ENCODE results near the gene ANKH.

ANKH gene

GRCh38 chr5:14778792-14779070 is 92.8 kb downstream of the ANKH start:
- Histone ChIP-seq H3K27me3 (ENCODE audit: insufficient read depth, low read length) (no peaks in the 10 kb centered on the region), H3K4me1 (ENCODE audit: control insufficient read depth in 1 of 2, insufficient read depth in 2 of 2, low read length in 2 of 2) (peaks cover 0 to 13% of the 10 kb centered on the region in 2 experiments), H3K36me3 (ENCODE audit: control insufficient read depth in 1 of 2, insufficient read depth in 2 of 2, low read length in 2 of 2) (peaks cover 0 to 2% of the 10 kb centered on the region in 2 experiments), H3K9me3 (ENCODE audit: insufficient read depth, low read depth, low read length) (peaks cover under 1% of the 10 kb centered on the region), H3K79me2 (ENCODE audit: control insufficient read depth, insufficient read depth, low read length, poor library complexity) (no peaks in the 10 kb centered on the region), H2BK120ac (ENCODE audit: insufficient read depth, low read length, poor library complexity) (no peak overlapping the region), H3K4me2 (ENCODE audit: low read length) (no peak overlapping the region), H4K12ac (ENCODE audit: low read depth, low read length) (no peak overlapping the region), H3K23ac (ENCODE audit: low read length) (no peak overlapping the region), H3K4me3 (ENCODE audit: low read depth, low read length) (no peak overlapping the region), H4K91ac (ENCODE audit: low read depth, low read length) (no peak overlapping the region), H3K14ac (ENCODE audit: low read length) (no peak overlapping the region), H2BK12ac (ENCODE audit: low read length) (no peak overlapping the region), H3K27ac (ENCODE audit: low read depth, low read length) (no peak overlapping the region), H4K8ac (ENCODE audit: low read depth, low read length) (no peak overlapping the region), H3K18ac (ENCODE audit: low read length) (no peak overlapping the region), H2AFZ (ENCODE audit: insufficient read depth, low read length, poor library complexity) (no peak overlapping the region), H3K79me1 (ENCODE audit: low read length) (no peaks in the 10 kb centered on the region), H3K4ac (ENCODE audit: low read depth, low read length) (no peak overlapping the region), H3K9ac (ENCODE audit: low read length) (no peak overlapping the region), H2BK5ac (ENCODE audit: low read depth, low read length, poor library complexity) (no peak overlapping the region), H2AK5ac (ENCODE audit: low read length) (no peak overlapping the region)
- WGBS (ENCODE audit: extremely low coverage, insufficient coverage, insufficient read length) = no CpG with 5 or more reads among the region's 4 CpGs
- DNase-seq = no peak

- DNase-seq = no peak
Observed at GRCh38 chr5:14777932-14778791, 93.4 kb downstream of the ANKH start.

GRCh38 chr5:14777187-14777586 is 94.4 kb downstream of the ANKH start:
- Histone ChIP-seq H4K91ac (ENCODE audit: low read depth, low read length) (no peak overlapping the region), H3K27me3 (ENCODE audit: insufficient read depth, low read length) (no peaks in the 10 kb centered on the region), H2AK5ac (ENCODE audit: low read length) (no peak overlapping the region), H3K27ac (ENCODE audit: low read depth, low read length) (no peak overlapping the region), H2BK120ac (ENCODE audit: insufficient read depth, low read length, poor library complexity) (no peak overlapping the region), H3K4me2 (ENCODE audit: low read length) (no peak overlapping the region), H3K36me3 (ENCODE audit: control insufficient read depth in 1 of 2, insufficient read depth in 2 of 2, low read length in 2 of 2) (peaks cover 0 to 2% of the 10 kb centered on the region in 2 experiments), H4K12ac (ENCODE audit: low read depth, low read length) (no peak overlapping the region), H3K4me1 (ENCODE audit: control insufficient read depth in 1 of 2, insufficient read depth in 2 of 2, low read length in 2 of 2) (peaks cover 0 to 13% of the 10 kb centered on the region in 2 experiments), H3K9ac (ENCODE audit: low read length) (no peak overlapping the region), H3K79me2 (ENCODE audit: control insufficient read depth, insufficient read depth, low read length, poor library complexity) (no peaks in the 10 kb centered on the region), H3K4ac (ENCODE audit: low read depth, low read length) (no peak overlapping the region), H2AFZ (ENCODE audit: insufficient read depth, low read length, poor library complexity) (no peak overlapping the region), H3K79me1 (ENCODE audit: low read length) (no peaks in the 10 kb centered on the region), H2BK5ac (ENCODE audit: low read depth, low read length, poor library complexity) (no peak overlapping the region), H3K14ac (ENCODE audit: low read length) (no peak overlapping the region), H3K18ac (ENCODE audit: low read length) (no peak overlapping the region), H3K4me3 (ENCODE audit: low read depth, low read length) (no peak overlapping the region), H4K8ac (ENCODE audit: low read depth, low read length) (no peak overlapping the region), H3K9me3 (ENCODE audit: insufficient read depth, low read depth, low read length) (no peaks in the 10 kb centered on the region), H2BK12ac (ENCODE audit: low read length) (no peak overlapping the region), H3K23ac (ENCODE audit: low read length) (no peak overlapping the region)
- no peak for DNase-seq
- no CpG with 5 or more reads among the region's 6 CpGs for WGBS (ENCODE audit: extremely low coverage, insufficient coverage, insufficient read length)

More at GRCh38 chr5:14777932-14778791, 93.4 kb downstream of the ANKH start:
- H3K79me1 ChIP-seq (ENCODE audit: low read length) = no peaks in the 10 kb centered on the region
- H3K23ac ChIP-seq (ENCODE audit: low read length) = no peak overlapping the region
- no peaks in the 10 kb centered on the region for H3K79me2 ChIP-seq (ENCODE audit: control insufficient read depth, insufficient read depth, low read length, poor library complexity)
- peaks cover 0 to 2% of the 10 kb centered on the region in 2 experiments for H3K36me3 ChIP-seq (ENCODE audit: control insufficient read depth in 1 of 2, insufficient read depth in 2 of 2, low read length in 2 of 2)
- no peaks in the 10 kb centered on the region for H3K9me3 ChIP-seq (ENCODE audit: insufficient read depth, low read depth, low read length)
- no peak overlapping the region for H2BK120ac ChIP-seq (ENCODE audit: insufficient read depth, low read length, poor library complexity)
- H4K12ac ChIP-seq (ENCODE audit: low read depth, low read length) = no peak overlapping the region
- WGBS (ENCODE audit: extremely low coverage, insufficient coverage, insufficient read length) = 100% methylated on average over 4 of the region's 11 CpGs
- no peak overlapping the region for H2AFZ ChIP-seq (ENCODE audit: insufficient read depth, low read length, poor library complexity)
- H3K14ac ChIP-seq (ENCODE audit: low read length) = no peak overlapping the region
- peaks cover 0 to 13% of the 10 kb centered on the region in 2 experiments for H3K4me1 ChIP-seq (ENCODE audit: control insufficient read depth in 1 of 2, insufficient read depth in 2 of 2, low read length in 2 of 2)
- H2BK12ac ChIP-seq (ENCODE audit: low read length) = no peak overlapping the region
- H3K9ac ChIP-seq (ENCODE audit: low read length) = no peak overlapping the region
- no peak overlapping the region for H4K91ac ChIP-seq (ENCODE audit: low read depth, low read length)
- no peak overlapping the region for H3K27ac ChIP-seq (ENCODE audit: low read depth, low read length)
- H2BK5ac ChIP-seq (ENCODE audit: low read depth, low read length, poor library complexity) = no peak overlapping the region
- H3K4ac ChIP-seq (ENCODE audit: low read depth, low read length) = no peak overlapping the region
- no peaks in the 10 kb centered on the region for H3K27me3 ChIP-seq (ENCODE audit: insufficient read depth, low read length)
- no peak overlapping the region for H4K8ac ChIP-seq (ENCODE audit: low read depth, low read length)
- H3K4me2 ChIP-seq (ENCODE audit: low read length) = no peak overlapping the region
- no peak overlapping the region for H2AK5ac ChIP-seq (ENCODE audit: low read length)
- H3K4me3 ChIP-seq (ENCODE audit: low read depth, low read length) = no peak overlapping the region
- no peak overlapping the region for H3K18ac ChIP-seq (ENCODE audit: low read length)

- Histone ChIP-seq H2AFZ (ENCODE audit: insufficient read depth, low read length, poor library complexity) (no peak overlapping the region), H4K91ac (ENCODE audit: low read depth, low read length) (no peak overlapping the region), H4K12ac (ENCODE audit: low read depth, low read length) (no peak overlapping the region), H3K4me2 (ENCODE audit: low read length) (no peak overlapping the region), H2BK120ac (ENCODE audit: insufficient read depth, low read length, poor library complexity) (no peak overlapping the region), H3K14ac (ENCODE audit: low read length) (no peak overlapping the region), H3K9ac (ENCODE audit: low read length) (no peak overlapping the region), H3K9me3 (ENCODE audit: insufficient read depth, low read depth, low read length) (no peaks in the 10 kb centered on the region), H3K4me3 (ENCODE audit: low read depth, low read length) (no peak overlapping the region), H3K27me3 (ENCODE audit: insufficient read depth, low read length) (no peaks in the 10 kb centered on the region), H3K23ac (ENCODE audit: low read length) (no peak overlapping the region), H2AK5ac (ENCODE audit: low read length) (no peak overlapping the region), H3K27ac (ENCODE audit: low read depth, low read length) (no peak overlapping the region), H3K79me1 (ENCODE audit: low read length) (no peaks in the 10 kb centered on the region), H4K8ac (ENCODE audit: low read depth, low read length) (no peak overlapping the region), H3K4ac (ENCODE audit: low read depth, low read length) (no peak overlapping the region), H3K4me1 (ENCODE audit: control insufficient read depth in 1 of 2, insufficient read depth in 2 of 2, low read length in 2 of 2) (peaks cover 0 to 13% of the 10 kb centered on the region in 2 experiments), H3K79me2 (ENCODE audit: control insufficient read depth, insufficient read depth, low read length, poor library complexity) (no peaks in the 10 kb centered on the region), H3K36me3 (ENCODE audit: control insufficient read depth in 1 of 2, insufficient read depth in 2 of 2, low read length in 2 of 2) (peaks cover 0 to 2% of the 10 kb centered on the region in 2 experiments), H3K18ac (ENCODE audit: low read length) (no peak overlapping the region), H2BK12ac (ENCODE audit: low read length) (no peak overlapping the region), H2BK5ac (ENCODE audit: low read depth, low read length, poor library complexity) (no peak overlapping the region)
- WGBS (ENCODE audit: extremely low coverage, insufficient coverage, insufficient read length) = no CpG with 5 or more reads among the region's 5 CpGs
- DNase-seq = no peak
Observed at GRCh38 chr5:14776602-14777001, 95.0 kb downstream of the ANKH start.
